Kidney tubule cell (primary cell): ENCODE data around the gene F12.
"Not testable (repeated sequence)": the region's sequence is repeated elsewhere in the genome, so short reads cannot be mapped to it uniquely, and the experiment has no call there.

Source experiments
- DNase-seq: peaks from one replicate; pipeline ENCODE4 v3.0.0-alpha.2; 2018; ENCODE audit warnings: low spot score

Gene F12

DNA sequence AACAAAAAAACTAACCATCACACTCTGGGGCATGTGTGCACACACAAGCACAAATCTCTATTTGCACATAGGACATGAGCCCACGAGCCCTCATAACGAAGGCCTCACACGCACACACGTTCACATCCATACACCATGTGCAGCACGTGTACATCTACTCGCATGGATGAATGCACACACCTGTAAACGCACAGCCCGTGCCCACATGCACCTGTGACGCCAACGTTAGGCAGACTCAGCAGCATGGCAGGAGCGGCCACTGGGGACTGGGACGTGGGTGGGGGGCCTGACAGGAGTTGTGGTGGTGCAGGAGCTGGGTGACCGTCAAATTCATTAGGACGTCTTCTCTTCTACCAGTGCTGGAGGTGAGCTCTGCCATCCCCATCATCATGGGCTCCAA, 22.0 kb downstream of the F12 start:
- no peak for DNase-seq

DNA sequence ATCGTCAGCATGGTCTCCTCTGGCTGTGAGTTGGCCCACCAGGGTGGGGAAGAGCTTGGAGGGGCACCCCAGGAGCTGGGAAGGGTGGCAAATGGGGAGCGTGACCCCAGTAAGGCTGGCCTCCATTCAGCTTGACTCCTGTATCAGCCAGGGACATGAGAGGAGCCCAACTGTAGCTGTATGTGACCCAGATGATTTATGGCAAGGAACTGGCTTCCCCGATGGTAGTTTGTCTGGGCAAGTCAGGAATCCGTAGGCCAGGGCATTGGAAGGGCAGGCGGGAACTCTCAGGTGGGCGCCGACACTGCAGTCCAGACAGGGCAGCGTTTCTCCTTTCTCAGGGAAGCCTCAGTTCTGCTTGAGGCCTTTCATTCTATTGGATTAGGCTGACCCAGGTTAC, 22.8 kb downstream of the F12 start:
- DNase-seq: no peak

GRCh38 chr5:177385720-177386119, 23.6 kb downstream of the F12 start:
- no peak for DNase-seq

- DNase-seq: no peak
Observed at GRCh38 chr5:177384134-177384533, 25.2 kb downstream of the F12 start, which contains the start of gene SLC34A1. SLC34A1 (plus strand) TSS chr5:177384434; CDS start chr5:177385742, 1,308 bp downstream.

DNA sequence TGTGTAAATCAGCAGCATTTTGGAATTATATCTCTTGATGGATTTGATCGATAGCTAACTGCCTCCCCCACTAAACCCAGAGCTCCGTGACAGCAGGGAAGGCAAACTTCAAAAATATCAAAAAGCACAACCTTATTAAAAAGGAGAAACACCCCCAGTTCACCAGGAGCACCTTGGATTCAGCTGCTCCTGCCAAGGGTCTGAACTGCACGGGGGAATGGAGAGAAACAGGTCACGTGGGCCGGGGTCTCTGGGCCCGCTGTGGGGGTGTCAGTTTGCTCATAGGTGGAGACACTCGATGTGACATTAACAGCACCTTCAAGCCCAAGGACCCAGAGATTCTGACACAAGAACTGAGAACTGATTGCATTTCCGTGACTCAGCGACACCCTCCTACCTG, 26.2 kb downstream of the F12 start:
- no peak for DNase-seq

GRCh38 chr5:177382423-177383029, 26.8 kb downstream of the F12 start:
- DNase-seq: no peak

DNA sequence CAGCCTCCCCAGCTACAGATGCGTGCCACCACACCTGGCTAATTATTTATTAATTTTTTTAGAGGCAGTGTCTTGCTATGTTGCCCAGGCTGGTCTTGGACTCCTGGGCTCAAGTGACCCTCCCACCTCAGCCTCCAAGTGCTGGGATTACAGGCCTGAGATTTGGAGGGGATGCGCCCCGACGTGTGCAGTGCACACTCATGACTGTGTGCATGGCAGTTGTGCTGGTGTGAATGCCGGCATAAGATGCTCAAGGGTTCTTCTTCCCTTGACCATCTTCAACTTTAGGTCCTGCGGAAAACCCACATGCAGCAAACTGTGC, 28.6 kb downstream of the F12 start:
- DNase-seq: no peak

- peak; percentile 93 for DNase-seq
Observed at GRCh38 chr5:177378884-177379883, 30.2 kb downstream of the F12 start.

- no peak for DNase-seq
Observed at GRCh38 chr5:177377851-177378776, 31.2 kb downstream of the F12 start.

- no peak for DNase-seq
Observed at GRCh38 chr5:177376107-177376506, 33.3 kb downstream of the F12 start.

- not testable (repeated sequence) for DNase-seq
Observed at GRCh38 chr5:177375516-177375915, 33.8 kb downstream of the F12 start.

DNA sequence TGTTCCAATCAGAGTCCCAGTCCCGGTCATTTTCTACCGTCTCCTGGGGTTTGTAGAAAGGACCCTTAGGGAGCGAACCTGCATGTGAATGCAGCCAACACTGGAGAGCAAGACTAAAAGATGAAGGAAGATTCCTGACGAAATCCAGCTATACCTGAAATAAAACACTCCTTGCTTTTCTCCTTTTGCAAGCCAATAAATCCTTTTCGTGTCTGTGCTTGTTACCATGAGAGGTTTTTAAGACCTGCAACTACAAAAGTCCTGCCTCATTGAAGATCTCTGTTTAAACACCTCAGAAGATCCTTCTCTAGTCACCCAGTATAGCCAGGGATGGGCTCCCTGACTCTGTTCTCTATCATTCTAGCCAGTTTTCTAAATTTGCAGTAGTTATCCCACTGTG, 35.2 kb downstream of the F12 start:
- no peak for DNase-seq

- DNase-seq: no peak
Observed at GRCh38 chr5:177373806-177374205, 35.6 kb downstream of the F12 start.

DNA sequence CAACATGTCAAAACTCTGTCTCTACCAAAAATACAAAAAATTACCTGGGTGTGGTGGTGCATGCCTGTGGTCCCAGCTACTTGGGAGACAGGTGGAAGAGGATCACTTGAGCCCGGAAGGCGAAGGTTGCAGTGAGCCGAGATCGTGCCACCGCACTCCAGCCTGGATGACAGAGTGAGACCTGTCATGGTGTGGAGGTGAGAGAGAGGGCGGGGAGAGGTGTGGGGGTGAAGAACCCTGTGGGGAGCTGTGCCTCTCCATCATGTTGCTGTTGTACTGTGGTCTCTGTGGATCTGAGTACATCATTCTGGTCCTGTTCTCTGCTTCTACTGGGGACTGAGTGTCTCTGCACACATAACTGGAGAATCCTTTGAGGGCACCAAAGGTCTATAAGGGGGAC, 36.5 kb downstream of the F12 start:
- no peak for DNase-seq

DNA sequence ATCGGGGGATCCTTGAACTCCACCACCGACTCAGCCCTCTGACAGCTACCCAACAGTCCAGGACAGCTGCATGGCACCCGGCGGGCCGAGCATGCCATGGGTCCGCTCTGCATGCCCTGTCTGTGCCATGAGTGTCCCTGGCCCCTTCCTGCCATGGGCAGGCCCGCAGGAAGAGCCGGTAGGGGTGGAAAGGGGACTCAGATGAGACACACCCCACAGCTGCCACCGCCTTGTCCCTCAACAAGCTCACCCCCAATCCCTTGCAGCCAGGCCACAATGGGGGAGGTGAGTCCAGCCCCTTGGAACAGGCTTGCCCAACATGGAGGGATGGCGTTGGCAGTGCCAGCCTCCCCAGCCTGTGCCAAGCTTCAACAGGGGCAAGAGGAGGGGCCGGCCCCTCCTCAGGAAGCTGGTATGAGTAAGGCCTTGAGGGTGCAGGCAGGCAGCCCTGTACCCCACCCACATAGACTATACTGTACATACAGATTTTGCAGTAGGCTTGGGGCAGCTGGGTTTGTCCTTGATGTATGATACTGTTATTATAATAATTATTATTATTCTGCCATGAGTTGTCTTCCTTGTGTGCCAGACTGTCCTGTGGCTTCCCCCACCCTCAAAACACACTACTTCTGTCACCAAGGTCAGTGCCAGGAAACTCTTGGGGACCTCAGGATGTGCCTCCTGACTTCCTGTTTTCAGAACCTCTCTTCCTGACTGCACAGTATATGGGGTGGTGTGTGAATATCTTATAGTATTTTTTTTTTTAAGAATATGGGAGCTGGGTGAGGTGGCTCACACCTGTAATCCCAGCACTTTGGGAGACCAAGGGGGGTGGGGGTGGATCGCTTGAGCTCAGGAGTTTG, 37.1 kb downstream of the F12 start:
- no peak for DNase-seq

GRCh38 chr5:177371120-177372033, 38.0 kb downstream of the F12 start:
- no peak for DNase-seq

GRCh38 chr5:177370488-177371119, 38.8 kb downstream of the F12 start:
- peak; percentile 95 for DNase-seq

- no peak for DNase-seq
Observed at GRCh38 chr5:177369645-177370440, 39.5 kb downstream of the F12 start.
